Naive thymus-derived CD4-positive, alpha-beta T cell (primary cell): ENCODE measurements around the gene LYPD5. TPM values are rescaled to one million over a fixed set of nuclear protein-coding genes. Genes with fewer than 3 reads are reported as not detected.

Experiments
- ATAC-seq: fragments of 150-1000 bp; cut with Tn5 transposase; 2 replicates; pipeline ENCODE4 v1.10.0; 2021; ENCODE audit warnings: mild to moderate bottlenecking, moderate library complexity
- CTCF ChIA-PET: fragments of 350-600 bp; sonication (Branson Sonifier 250); formaldehyde crosslinking; loops from one replicate; lab custom pipeline; 2021; ENCODE audit warnings: antibody characterized with exemption; lab: Charles Lee
- POLR2A ChIA-PET: fragments of 350-600 bp; sonication (Branson Sonifier 250); formaldehyde crosslinking; loops from one replicate; lab custom pipeline; 2021; ENCODE audit warnings: antibody characterized with exemption, inconsistent platforms; lab: Charles Lee
- DNase-seq, 9 donors: peaks; one replicate each; pipeline versions ENCODE4 v3.0.0 to v3.0.0-alpha.2; 2020 to 2022; ENCODE audit warnings: mixed read lengths in 1 of 9
- H3K27ac ChIP-seq: one replicate; pipeline ENCODE4 v1.7.0; 2013; ENCODE audit warnings: mild to moderate bottlenecking, low read depth, low read length, moderate library complexity
- H3K27me3 ChIP-seq, 2 donors: one replicate each; pipeline ENCODE4 v1.7.0; 2013; ENCODE audit warnings: low read length in 2 of 2, mild to moderate bottlenecking in 2 of 2, moderate library complexity in 2 of 2; ENCODE audit not compliant: control insufficient read depth in 2 of 2, insufficient read depth in 2 of 2
- H3K36me3 ChIP-seq, 3 experiments: 1 replicate in 2 of 3; 2 replicates in 1 of 3; pipeline ENCODE4 v1.7.0; 2013; ENCODE audit warnings: low read length in 3 of 3, mild to moderate bottlenecking in 3 of 3, moderate library complexity in 1 of 3; ENCODE audit not compliant: insufficient read depth in 3 of 3, control insufficient read depth in 2 of 3
- H3K4me1 ChIP-seq, 2 donors: one replicate each; pipeline ENCODE4 v1.7.0; 2013; ENCODE audit warnings: low read length in 2 of 2, mild to moderate bottlenecking in 2 of 2, moderate library complexity in 1 of 2; ENCODE audit not compliant: control insufficient read depth in 2 of 2, insufficient read depth in 2 of 2
- H3K4me3 ChIP-seq: 2 replicates; pipeline ENCODE4 v1.7.0; 2013; ENCODE audit warnings: mild to moderate bottlenecking, low read length
- H3K9me3 ChIP-seq, 3 experiments: 1 replicate in 2 of 3; 2 replicates in 1 of 3; pipeline ENCODE4 v1.7.0; 2013; ENCODE audit warnings: low read length in 3 of 3; ENCODE audit not compliant: control insufficient read depth in 2 of 3
- H3K27ac Mint-ChIP-seq, 9 donors: one replicate each; pipeline ENCODE4 v1.8.0; 2020 to 2022; ENCODE audit warnings: mixed read lengths in 9 of 9, mild to moderate bottlenecking in 8 of 9, moderate library complexity in 5 of 9, inconsistent platforms in 2 of 9
- H3K27me3 Mint-ChIP-seq, 5 donors: one replicate each; pipeline ENCODE4 v1.8.0; 2021 to 2022; ENCODE audit warnings: mixed read lengths in 5 of 5, mild to moderate bottlenecking in 1 of 5
- H3K36me3 Mint-ChIP-seq, 5 donors: one replicate each; pipeline ENCODE4 v1.8.0; 2020 to 2022; ENCODE audit warnings: mixed read lengths in 5 of 5, mild to moderate bottlenecking in 3 of 5, inconsistent platforms in 1 of 5
- H3K4me1 Mint-ChIP-seq, 7 donors: one replicate each; pipeline ENCODE4 v1.8.0; 2020 to 2022; ENCODE audit warnings: mixed read lengths in 7 of 7, mild to moderate bottlenecking in 3 of 7, inconsistent platforms in 1 of 7
- H3K4me3 Mint-ChIP-seq, 10 donors: one replicate each; pipeline ENCODE4 v1.8.0; 2020 to 2022; ENCODE audit warnings: mild to moderate bottlenecking in 10 of 10, mixed read lengths in 10 of 10, moderate library complexity in 6 of 10, inconsistent platforms in 2 of 10
- H3K9me3 Mint-ChIP-seq, 11 donors: one replicate each; pipeline ENCODE4 v1.8.0; 2020 to 2022; ENCODE audit warnings: mixed read lengths in 11 of 11, mild to moderate bottlenecking in 4 of 11, inconsistent platforms in 1 of 11, moderate library complexity in 1 of 11
- intact Hi-C, 2 donors: fragments of 100-400 bp; cut with micrococcal nuclease; formaldehyde crosslinking; loops; one replicate each; pipeline ENCODE4 v1.15.1; 2023
- polyA plus RNA-seq, 2 donors: library from polyadenylated mRNA; unstranded; fragments of 300-500 nt; fragmentation: Illumina TruSeq; gene quantifications; one replicate each; pipeline ENCODE4 v1.2.3, GENCODE V29; 2021
- total RNA-seq, 6 experiments: library from RNA in 5 of 6; stranded (reverse) in 5 of 6; gene quantifications; 1 replicate in 5 of 6; 2 replicates in 1 of 6; pipeline ENCODE4 v1.2.3 and lab custom pipeline; 2021 to 2026

LYPD5 gene
- total and polyA plus RNA-seq, 7 experiments from 2014 or later: 0.19 to 0.89 (median 0.44) TPM; not detected in 1

GRCh38 chr19:43782311-43782660 is 20.0 kb downstream of the LYPD5 start:
- Histone ChIP-seq H3K4me1 (peaks cover 35 to 49% of the 10 kb centered on the region in 2 donors), H3K4me3 (no peak overlapping the region), H3K36me3 (no peaks in the 10 kb centered on the region), H3K9me3 (no peaks in the 10 kb centered on the region), H3K27ac (peak overlapping the region; percentile 32), H3K27me3 (no peaks in the 10 kb centered on the region)
- POLR2A ChIA-PET: interaction anchor here (0.9 kb wide), 1 partner anchor 26 kb away, joined by 3 read pairs; no protein-coding TSS in a partner anchor
- intact Hi-C loops: loop anchor here (5.0 to 10.0 kb wide), 3 partner anchors 257 to 970 kb away; partner anchors contain the start of gene ETHE1 (in 1 of the 2)
- H3K9me3 Mint-ChIP-seq: no peaks in the 10 kb centered on the region
- H3K4me3 Mint-ChIP-seq: peak overlapping the region in 8 of 10 donors; percentile 8 to 77 (median 50)
- peaks cover 0 to 4% (median 0%) of the 10 kb centered on the region in 5 donors for H3K36me3 Mint-ChIP-seq
- H3K4me1 Mint-ChIP-seq: peaks cover 49 to 78% (median 66%) of the 10 kb centered on the region in 7 donors
- no peak for ATAC-seq
- H3K27ac Mint-ChIP-seq: peak overlapping the region; percentile 10 to 95 (median 89)
- no peaks in the 10 kb centered on the region for H3K27me3 Mint-ChIP-seq
- CTCF ChIA-PET: no interaction called here
- DNase-seq: no peak

GRCh38 chr19:43781630-43782310 is 20.5 kb downstream of the LYPD5 start:
- H3K27ac ChIP-seq: peak overlapping the region; percentile 71
- H3K27me3 Mint-ChIP-seq: no peaks in the 10 kb centered on the region
- no peaks in the 10 kb centered on the region for H3K36me3 ChIP-seq
- POLR2A ChIA-PET: interaction anchor here (0.9 to 7.9 kb wide), 2 partner anchors 16 to 25 kb away, joined by 3 to 100 read pairs; no protein-coding TSS in a partner anchor
- no peaks in the 10 kb centered on the region for H3K27me3 ChIP-seq
- H3K4me3 Mint-ChIP-seq: peak overlapping the region; percentile 66 to 87 (median 82)
- intact Hi-C loops: loop anchor here (5.0 to 10.0 kb wide), 3 partner anchors 257 to 971 kb away; partner anchors contain the start of gene ETHE1 (in 1 of the 2)
- H3K4me1 ChIP-seq: peaks cover 38 to 54% of the 10 kb centered on the region in 2 donors
- H3K9me3 ChIP-seq: no peaks in the 10 kb centered on the region
- CTCF ChIA-PET: no interaction called here
- H3K4me1 Mint-ChIP-seq: peaks cover 54 to 83% (median 71%) of the 10 kb centered on the region in 7 donors
- peak overlapping the region; percentile 56 to 95 (median 91) for H3K27ac Mint-ChIP-seq
- H3K4me3 ChIP-seq: no peak overlapping the region
- peaks cover 0 to 7% (median 0%) of the 10 kb centered on the region in 5 donors for H3K36me3 Mint-ChIP-seq
- H3K9me3 Mint-ChIP-seq: peaks cover 0 to 2% (median 0%) of the 10 kb centered on the region in 11 donors
- no peak for DNase-seq
- ATAC-seq: no peak

GRCh38 chr19:43780706-43781525 is 21.3 kb downstream of the LYPD5 start, which contains the start of gene KCNN4:
Gene KCNN4, minus strand, starts transcription at chr19:43780973. Its CDS starts 112 bp downstream, at chr19:43780861.
- Mint-ChIP-seq H3K36me3 (peaks cover 0 to 11% (median 0%) of the 10 kb centered on the region in 5 donors), H3K4me1 (peaks cover 55 to 90% (median 78%) of the 10 kb centered on the region in 7 donors), H3K27me3 (no peaks in the 10 kb centered on the region), H3K9me3 (peaks cover 0 to 2% (median 0%) of the 10 kb centered on the region in 11 donors), H3K27ac (peak within 1 kb of the TSS; percentile 86 to 96 (median 93)), H3K4me3 (peak within 1 kb of the TSS; percentile 66 to 87 (median 82))
- ChIA-PET POLR2A (interaction anchor here (7.9 kb wide), 1 partner anchor 15 kb away, joined by 100 read pairs; no protein-coding TSS in a partner anchor), CTCF (interaction anchor here (0.6 to 1.5 kb wide), 4 partner anchors 13 to 250 kb away, joined by 3 to 4 read pairs (median 3); partner anchors contain the start of gene SMG9)
- Histone ChIP-seq H3K4me1 (peaks cover 38 to 62% of the 10 kb centered on the region in 2 donors), H3K36me3 (no peaks in the 10 kb centered on the region), H3K9me3 (no peaks in the 10 kb centered on the region), H3K27me3 (no peaks in the 10 kb centered on the region), H3K27ac (peak within 1 kb of the TSS; percentile 71), H3K4me3 (peak within 1 kb of the TSS; percentile 42)
- ATAC-seq (peak; percentile 75), DNase-seq (peak in 6 of 9 donors; percentile 24 to 71 (median 33))
- intact Hi-C loops: loop anchor here (1.0 to 10.0 kb wide), 5 partner anchors 16 to 971 kb away; partner anchors contain the start of genes ETHE1 (in 1 of the 2) and SMG9 (in 1 of the 2)

GRCh38 chr19:43779820-43780219 is 22.4 kb downstream of the LYPD5 start:
- ChIA-PET POLR2A (interaction anchor here (0.8 to 7.9 kb wide), 4 partner anchors 14 to 34 kb away, joined by 3 to 100 read pairs (median 16); partner anchors contain the start of gene SMG9), CTCF (interaction anchor here (1.0 to 2.6 kb wide), 3 partner anchors 12 to 35 kb away, joined by 3 to 11 read pairs (median 4); no protein-coding TSS in a partner anchor)
- ATAC-seq: no peak
- H3K36me3 ChIP-seq: no peaks in the 10 kb centered on the region
- Mint-ChIP-seq H3K4me1 (peaks cover 64 to 92% (median 77%) of the 10 kb centered on the region in 7 donors), H3K27ac (peak overlapping the region; percentile 86 to 96 (median 93)), H3K36me3 (peaks cover 0 to 17% (median 0%) of the 10 kb centered on the region in 5 donors), H3K4me3 (peak overlapping the region; percentile 66 to 87 (median 81)), H3K9me3 (peaks cover 0 to 2% (median 0%) of the 10 kb centered on the region in 11 donors), H3K27me3 (no peaks in the 10 kb centered on the region)
- H3K4me1 ChIP-seq: peaks cover 38 to 57% of the 10 kb centered on the region in 2 donors
- no peaks in the 10 kb centered on the region for H3K9me3 ChIP-seq
- DNase-seq: peak in 1 of 9 donors; percentile 21
- H3K4me3 ChIP-seq: peak overlapping the region; percentile 42
- H3K27ac ChIP-seq: peak overlapping the region; percentile 71
- H3K27me3 ChIP-seq: no peaks in the 10 kb centered on the region
- intact Hi-C loops: loop anchor here (1.0 to 10.0 kb wide), 5 partner anchors 15 to 972 kb away; partner anchors contain the start of genes ETHE1 (in 1 of the 2) and SMG9 (in 1 of the 2)

GRCh38 chr19:43779147-43779819 is 23.0 kb downstream of the LYPD5 start:
- Mint-ChIP-seq H3K27ac (peak overlapping the region; percentile 86 to 96 (median 93)), H3K27me3 (no peaks in the 10 kb centered on the region), H3K9me3 (peaks cover 0 to 2% (median 0%) of the 10 kb centered on the region in 11 donors), H3K4me1 (peaks cover 62 to 90% (median 71%) of the 10 kb centered on the region in 7 donors), H3K4me3 (peak overlapping the region; percentile 66 to 87 (median 81)), H3K36me3 (peaks cover 0 to 17% (median 0%) of the 10 kb centered on the region in 5 donors)
- intact Hi-C loops: no loop called here
- POLR2A ChIA-PET: interaction anchor here (0.8 to 7.9 kb wide), 5 partner anchors 14 to 34 kb away, joined by 3 to 100 read pairs (median 9); partner anchors contain the start of gene SMG9
- Histone ChIP-seq H3K4me1 (peaks cover 33 to 52% of the 10 kb centered on the region in 2 donors), H3K4me3 (peak overlapping the region; percentile 42), H3K36me3 (no peaks in the 10 kb centered on the region), H3K9me3 (no peaks in the 10 kb centered on the region), H3K27ac (peak overlapping the region; percentile 71), H3K27me3 (no peaks in the 10 kb centered on the region)
- no peak for ATAC-seq
- CTCF ChIA-PET: interaction anchor here (0.9 to 2.6 kb wide), 6 partner anchors 11 to 38 kb away, joined by 3 to 11 read pairs (median 3); partner anchors contain the start of gene SMG9
- no peak for DNase-seq
